HG03045 (cell line): ENCODE results near the gene NPIPB2.

ENCODE experiments used
- ATAC-seq: cut with Tn5 transposase; IDR thresholded peaks from one replicate; pipeline ENCODE4 v1.9.1; 2021; ENCODE audit warnings: mild to moderate bottlenecking, moderate library complexity; ENCODE audit not compliant: unreplicated experiment

The NPIPB2 gene

DNA sequence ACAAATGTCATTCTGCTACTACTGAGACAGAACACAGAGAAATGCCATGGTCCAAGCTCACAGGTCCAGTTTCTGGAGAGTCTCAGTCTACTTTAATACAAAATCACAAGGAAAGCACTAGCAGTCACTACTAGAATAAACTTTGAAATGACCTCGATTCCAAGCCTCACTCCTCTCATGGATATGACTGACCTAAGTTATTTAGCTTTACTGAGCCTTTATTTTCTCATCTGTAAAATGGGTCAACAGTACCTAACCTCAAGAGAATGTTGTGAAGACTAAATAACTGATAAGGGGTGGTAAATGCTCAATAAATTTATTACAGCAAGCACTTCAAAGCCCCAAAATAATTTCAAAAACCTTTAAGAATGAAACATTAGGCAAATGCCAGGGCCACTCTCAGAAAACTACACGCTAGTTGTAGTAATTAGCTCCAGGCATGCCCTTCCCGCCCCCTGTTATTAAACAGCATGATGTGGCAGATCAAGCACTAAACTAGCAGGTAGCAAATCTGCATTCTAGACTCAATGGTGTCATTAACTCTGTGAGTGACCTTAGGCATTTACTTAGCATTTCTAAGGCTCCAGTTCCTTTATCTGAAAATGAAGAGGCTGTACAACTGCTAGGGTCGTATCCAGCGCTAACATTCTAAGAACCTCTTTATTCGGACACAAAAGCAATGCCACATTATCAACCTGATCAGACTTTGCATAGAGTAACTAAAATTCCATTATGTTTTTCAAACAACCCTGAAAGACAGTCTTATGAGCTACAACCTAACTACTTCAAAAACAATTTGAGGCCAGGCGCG is 34.5 kb downstream of the NPIPB2 start:
- ATAC-seq, result no peak

DNA sequence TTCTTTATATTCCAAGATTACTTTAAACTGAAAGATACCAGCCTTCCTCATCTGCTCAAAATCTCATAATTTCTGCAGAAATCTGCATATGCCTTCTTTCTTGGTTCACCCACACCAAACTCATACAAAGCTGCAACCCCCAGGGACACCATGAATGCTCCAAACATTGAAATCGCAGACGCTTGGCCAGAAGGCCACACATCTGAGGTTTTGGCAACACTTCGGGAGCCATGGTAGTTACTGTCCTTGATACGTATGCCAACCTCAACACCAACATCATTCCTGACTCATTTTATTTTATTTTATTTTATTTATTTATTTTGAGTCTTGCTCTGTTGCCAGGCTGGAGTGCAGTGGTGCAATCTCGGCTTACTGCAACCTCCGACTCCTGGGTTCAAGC is 37.9 kb downstream of the NPIPB2 start:
- ATAC-seq, result no peak

DNA sequence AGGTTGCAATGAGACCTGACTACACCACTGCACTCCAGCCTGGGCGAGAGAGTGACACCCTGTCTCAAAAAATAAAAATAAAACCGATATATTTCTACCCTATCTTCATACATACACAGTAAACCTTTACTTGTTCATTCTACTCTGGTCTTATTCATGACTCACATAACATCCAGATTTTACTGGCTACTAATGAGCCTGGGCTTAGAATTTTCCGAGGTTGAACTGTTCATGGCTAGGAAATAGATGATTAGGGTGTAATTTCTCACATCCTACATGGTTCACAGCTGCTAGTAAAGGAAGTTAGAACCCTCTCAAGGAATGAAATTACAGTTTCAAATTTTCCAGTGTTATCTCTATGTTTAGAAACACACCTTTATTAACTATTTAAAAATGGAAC is 40.8 kb downstream of the NPIPB2 start:
- no peak for ATAC-seq

DNA sequence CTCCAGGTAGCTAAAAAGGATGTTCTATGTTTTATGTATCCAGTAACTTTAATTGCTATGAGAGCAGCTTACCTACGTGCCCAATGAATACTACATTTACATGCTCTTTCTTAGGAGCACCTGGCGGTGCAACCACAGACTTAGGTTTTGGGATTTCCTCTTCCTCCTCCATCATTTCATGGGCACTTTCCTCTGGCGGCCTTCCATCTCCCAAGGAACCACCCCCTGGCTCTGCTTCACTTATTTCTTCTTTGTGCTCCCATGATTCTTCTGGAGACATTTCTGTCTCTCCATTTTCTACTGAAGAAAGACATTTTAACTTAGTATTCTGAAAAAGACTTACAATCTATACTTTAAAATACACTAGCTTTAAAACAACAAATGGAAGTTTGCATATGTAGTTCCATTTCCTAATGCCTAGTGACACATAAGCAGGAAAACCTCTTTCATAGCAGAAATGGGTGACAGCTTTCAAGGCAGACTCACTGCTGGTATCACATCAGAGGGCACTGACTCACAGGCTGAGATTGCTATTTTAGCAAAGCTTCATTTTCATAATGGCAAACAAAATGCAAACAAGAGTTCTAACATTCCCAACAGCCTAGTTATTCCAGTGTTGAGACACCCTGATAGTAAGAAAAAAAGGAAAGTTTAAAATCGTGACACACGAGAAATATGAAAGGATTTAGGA is 45.2 kb downstream of the NPIPB2 start:
- ATAC-seq, result no peak

DNA sequence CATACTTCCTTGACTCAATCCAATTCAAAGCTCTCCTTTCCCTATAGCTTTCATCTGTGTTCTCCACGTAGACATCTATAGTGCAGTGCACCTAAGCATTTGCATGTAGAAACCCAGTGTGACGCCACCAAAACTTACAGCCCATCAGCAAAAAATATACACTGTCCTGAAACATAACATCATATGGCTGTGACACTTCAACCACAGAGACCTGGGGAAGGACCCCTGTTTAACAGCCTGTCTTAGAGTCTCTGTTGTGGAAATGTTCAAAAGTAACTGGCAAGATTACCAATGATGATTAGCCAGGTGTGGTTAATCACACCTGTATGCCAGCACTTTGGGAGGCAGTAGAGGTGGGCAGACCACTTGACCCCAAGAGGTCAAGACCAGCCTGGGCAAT is 48.3 kb downstream of the NPIPB2 start:
- ATAC-seq, result no peak

DNA sequence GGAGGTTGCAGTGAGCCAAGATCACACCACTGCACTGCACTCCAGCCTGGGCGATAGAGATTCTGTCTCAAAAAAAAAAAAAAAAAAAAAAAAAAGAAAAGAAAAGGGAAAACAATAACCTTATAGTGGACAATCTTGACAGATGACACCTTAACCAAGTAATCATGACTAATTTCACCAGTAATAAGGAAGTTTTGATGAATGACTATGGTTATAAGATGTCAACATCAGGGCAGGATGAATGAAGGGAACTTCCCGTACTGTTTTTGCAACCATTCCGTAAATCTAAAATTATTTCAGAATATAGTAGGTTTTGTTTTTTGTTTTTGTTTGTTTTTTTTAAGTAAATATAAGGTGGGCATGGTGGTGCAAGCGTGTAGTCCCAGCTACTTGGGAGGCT is 49.1 kb downstream of the NPIPB2 start:
- ATAC-seq, result no peak

DNA sequence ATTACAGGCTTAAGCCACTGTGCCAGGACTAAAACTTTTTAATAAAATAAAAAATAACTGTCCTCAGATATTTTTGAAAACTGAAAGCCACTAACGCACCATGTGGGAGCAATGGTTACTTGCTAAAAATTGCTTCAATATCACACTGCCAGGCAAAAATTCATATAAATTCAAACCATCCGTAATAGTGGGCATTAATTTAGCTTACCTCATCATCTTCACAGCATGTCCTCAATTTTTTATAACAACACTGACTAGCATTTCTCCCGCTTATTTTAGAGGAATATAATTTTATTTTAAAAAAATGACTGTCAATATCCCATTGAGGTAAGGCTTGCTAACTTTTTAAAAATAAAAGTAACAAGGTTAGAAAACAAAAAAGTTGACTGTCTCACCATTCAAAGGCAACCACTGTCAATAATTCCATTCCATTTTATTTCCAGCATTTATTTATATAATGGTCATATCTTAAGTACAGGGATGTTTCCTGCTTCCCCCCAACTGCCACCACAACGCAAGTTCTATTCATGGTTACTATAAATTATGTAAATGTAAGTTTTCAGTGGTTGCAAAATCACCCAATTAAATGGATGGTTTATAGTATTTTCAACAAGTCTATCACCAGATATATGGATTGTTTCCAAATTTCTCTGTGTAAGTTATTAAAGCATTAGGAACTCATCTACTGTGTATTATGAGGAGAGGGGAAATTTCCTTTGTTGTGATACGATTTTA is 51.4 kb downstream of the NPIPB2 start:
- ATAC-seq, result no peak

DNA sequence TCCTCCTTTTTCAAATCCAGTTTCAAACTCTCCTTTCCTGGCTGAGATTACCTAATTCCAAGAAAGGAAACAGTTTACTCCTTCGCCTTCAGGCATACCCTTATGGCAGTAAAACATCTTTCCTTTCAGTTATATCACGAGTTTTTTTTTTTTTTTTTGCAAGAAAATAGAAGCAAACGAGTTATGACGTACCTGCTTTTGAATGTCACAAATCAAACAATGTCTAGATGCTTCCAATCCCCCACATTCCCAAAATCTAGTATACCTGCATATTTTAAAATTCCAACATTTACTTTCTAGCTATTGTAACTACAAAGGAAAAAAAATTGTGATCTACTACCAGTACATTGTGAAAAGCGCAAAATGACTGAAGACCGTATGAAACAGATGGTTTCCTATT is 55.0 kb downstream of the NPIPB2 start:
- ATAC-seq, result no peak

DNA sequence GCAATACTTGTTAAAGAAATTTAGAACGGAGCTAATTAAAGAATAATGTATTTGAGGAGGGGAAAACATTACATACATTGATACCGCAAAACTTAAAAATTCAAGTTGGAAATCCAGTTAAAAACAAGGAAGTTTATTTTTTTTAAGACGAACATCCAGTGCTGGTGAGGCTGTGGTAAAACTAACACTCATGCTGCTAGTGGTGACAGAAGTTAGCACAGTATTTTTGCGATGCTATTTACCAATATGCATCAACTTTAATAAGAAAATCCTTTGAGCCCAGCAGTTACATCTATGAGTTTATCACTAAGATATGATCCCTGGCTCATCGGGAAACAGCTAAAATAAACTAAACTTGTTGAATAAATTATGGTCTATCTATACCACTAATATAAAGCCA is 57.8 kb downstream of the NPIPB2 start:
- ATAC-seq, result no peak

DNA sequence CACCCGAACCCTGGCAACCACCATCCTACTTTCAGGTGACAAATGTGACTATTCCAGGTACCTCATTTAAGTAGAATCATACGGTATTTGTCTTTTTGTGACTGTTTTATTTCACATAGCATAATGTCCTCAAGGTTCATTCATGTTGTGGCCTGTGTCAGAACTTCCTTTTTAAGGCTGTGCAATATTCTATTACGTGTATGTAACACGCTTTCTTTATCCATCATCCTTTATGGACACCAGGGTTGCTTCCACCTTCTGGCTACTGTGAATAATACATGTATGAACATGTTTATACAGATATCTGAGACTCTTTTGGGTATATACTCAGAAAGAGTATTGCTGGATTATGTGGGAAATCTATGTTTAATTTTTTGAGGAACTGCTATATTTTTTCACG is 61.8 kb downstream of the NPIPB2 start:
- ATAC-seq, result no peak

DNA sequence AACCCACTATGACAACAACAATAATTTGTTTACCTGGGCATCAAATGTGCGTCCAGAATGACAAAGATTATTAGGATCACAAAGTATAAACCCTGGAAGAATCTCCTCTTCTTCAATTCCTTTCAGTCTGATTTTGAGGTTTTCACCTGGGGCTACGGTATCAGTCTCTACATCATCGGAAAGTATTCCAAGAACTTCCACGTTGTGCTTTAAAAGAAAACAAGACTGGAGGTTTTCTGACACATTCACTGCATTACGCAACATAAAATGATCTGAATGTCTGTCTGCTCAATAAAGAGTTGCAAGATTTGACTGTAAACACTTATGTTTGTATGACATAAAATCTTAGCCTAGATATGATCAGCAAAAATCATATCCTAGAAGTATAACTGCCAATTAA is 64.5 kb downstream of the NPIPB2 start:
- ATAC-seq, result no peak
